Left kidney (tissue), 8 donors: ENCODE results near the gene ITGA6. TPM values are rescaled to one million over a fixed set of nuclear protein-coding genes. Genes with fewer than 3 reads are reported as not detected.

Experiments used
- DNase-seq: peaks from one replicate; pipeline ENCODE4 v3.0.0-alpha.2; 2013
- long read RNA-seq, 8 donors: transcript quantifications; one replicate each; lab custom pipeline, GENCODE V29; 2026
- polyA plus RNA-seq: library from polyadenylated mRNA; unstranded; fragments of 120-200 nt; gene quantifications from one replicate; pipeline ENCODE4 v1.2.1, GENCODE V29; 2013; ENCODE audit not compliant: insufficient read length

Gene ITGA6
- 152 TPM for polyA plus RNA-seq
- long read RNA-seq, donor 1, full-length matches to known transcripts = 7 of 17 reads
- long read RNA-seq, donor 1, partial matches to known transcripts = 10 of 17 reads
- long read RNA-seq, donor 1, other reads (novel, unspliced or antisense) = 0 of 17 reads
- long read RNA-seq, donor 2, full-length matches to known transcripts = 2 of 15 reads
- long read RNA-seq, donor 2, partial matches to known transcripts = 13 of 15 reads
- long read RNA-seq, donor 2, other reads (novel, unspliced or antisense) = 0 of 15 reads
- long read RNA-seq, donor 3, full-length matches to known transcripts = 2 of 18 reads
- long read RNA-seq, donor 3, partial matches to known transcripts = 16 of 18 reads
- long read RNA-seq, donor 3, other reads (novel, unspliced or antisense) = 0 of 18 reads
- long read RNA-seq, donor 4 = 0 reads
- long read RNA-seq, donor 5, full-length matches to known transcripts = 7 of 7 reads
- long read RNA-seq, donor 5, partial matches to known transcripts = 0 of 7 reads
- long read RNA-seq, donor 5, other reads (novel, unspliced or antisense) = 0 of 7 reads
- long read RNA-seq, donor 6, full-length matches to known transcripts = 7 of 7 reads
- long read RNA-seq, donor 6, partial matches to known transcripts = 0 of 7 reads
- long read RNA-seq, donor 6, other reads (novel, unspliced or antisense) = 0 of 7 reads
- long read RNA-seq, donor 7, full-length matches to known transcripts = 14 of 24 reads
- long read RNA-seq, donor 7, partial matches to known transcripts = 10 of 24 reads
- long read RNA-seq, donor 7, other reads (novel, unspliced or antisense) = 0 of 24 reads
- long read RNA-seq, donor 8, full-length matches to known transcripts = 8 of 8 reads
- long read RNA-seq, donor 8, partial matches to known transcripts = 0 of 8 reads
- long read RNA-seq, donor 8, other reads (novel, unspliced or antisense) = 0 of 8 reads

DNA sequence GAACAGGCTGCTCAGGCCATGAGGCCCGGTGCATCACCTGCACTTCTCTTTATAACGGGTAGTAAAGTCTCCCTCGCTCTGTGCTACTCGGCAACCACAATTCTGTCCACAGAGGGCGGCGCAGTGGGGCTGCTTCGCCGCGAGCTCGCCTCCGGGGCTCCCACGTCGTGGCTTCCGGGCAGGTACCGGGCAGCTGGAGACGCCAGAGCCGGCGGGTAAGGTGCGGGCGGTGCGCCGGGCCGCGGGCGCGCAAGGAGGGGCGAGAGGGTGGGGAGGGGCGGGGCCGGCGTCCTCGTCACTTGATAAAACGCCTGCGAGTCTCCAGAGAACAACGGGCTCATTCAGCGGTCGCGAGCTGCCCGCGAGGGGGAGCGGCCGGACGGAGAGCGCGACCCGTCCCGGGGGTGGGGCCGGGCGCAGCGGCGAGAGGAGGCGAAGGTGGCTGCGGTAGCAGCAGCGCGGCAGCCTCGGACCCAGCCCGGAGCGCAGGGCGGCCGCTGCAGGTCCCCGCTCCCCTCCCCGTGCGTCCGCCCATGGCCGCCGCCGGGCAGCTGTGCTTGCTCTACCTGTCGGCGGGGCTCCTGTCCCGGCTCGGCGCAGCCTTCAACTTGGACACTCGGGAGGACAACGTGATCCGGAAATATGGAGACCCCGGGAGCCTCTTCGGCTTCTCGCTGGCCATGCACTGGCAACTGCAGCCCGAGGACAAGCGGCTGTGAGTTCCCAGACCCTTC is at the start of gene ITGA6:
ITGA6 (plus strand) TSS at position 331 of the 734 bp plus-strand sequence.
- DNase-seq = peak; percentile 59

DNA sequence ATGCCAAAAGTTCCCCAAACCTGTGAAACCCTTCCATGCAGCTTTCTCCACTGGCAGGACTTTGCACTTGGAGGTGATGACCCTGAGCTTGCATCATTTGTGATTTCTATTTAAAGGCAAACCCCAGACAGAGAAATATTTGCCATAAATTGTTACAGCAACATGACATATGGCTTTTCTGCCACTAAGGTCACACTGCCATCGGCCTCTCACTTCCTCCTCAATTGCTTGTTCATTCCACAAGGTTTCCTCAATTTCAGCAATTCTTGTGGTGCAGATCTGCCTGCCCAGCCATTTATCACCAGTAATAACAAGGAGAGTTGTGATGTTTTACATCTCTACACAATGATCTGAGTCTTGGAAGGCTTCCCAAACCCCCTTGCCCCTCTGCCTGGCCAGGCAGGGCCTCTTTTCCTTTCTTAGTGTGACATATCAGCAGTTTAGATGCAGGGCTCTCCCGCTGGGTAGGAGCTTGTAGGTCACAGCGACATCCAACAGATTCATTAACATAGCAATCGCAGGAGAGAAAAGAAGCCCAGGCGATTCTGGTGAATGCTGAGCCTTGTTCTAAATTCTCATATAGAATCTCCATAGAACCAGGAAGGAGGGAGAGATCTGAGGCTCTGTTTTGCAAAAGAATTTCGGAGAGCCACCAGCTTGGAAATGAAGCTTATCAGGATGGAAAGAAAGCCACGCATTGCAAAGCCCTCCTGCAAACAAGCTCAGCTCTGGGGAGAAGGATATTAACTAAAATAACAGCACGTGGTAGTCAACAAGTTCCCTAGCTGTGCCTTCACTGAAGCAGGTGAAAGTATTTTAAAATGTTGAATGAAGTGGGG is 46.7 kb upstream of the ITGA6 start:
- DNase-seq = no peak

DNA sequence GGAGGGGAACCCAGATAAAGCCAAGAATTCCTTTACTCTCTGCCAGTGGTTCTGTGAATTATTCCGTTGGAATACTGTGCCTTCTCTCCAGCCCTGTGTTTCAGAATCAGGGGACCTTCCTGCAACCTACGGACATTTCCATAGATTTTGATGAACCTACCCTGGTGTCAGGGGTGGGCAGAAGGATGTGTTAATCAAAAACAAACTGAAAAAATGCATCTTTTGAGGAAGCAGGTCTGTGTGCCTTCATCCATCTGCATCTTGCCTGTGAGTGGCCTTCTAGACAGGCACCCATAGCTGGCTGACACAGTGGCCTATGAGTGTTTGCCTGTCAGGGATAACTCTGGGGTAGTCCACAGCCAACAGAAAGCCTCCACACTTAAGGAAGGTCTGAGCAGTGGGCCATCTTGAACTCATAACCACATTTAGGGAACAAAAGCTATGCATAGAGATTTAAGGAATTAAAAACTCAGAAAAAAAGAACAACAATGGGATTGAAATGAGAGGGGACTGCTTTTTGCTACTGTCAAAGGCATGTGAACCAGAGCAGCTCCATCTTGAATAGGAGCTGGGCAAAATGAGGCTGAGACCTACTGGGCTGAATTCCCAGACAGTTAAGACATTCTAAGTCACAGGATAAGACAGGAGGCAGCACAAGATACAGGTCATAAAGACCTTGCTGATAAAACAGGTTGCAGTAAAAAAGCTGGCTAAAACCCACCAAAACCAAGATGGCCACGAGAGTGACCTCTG is 45.9 kb upstream of the ITGA6 start:
- no peak for DNase-seq

DNA sequence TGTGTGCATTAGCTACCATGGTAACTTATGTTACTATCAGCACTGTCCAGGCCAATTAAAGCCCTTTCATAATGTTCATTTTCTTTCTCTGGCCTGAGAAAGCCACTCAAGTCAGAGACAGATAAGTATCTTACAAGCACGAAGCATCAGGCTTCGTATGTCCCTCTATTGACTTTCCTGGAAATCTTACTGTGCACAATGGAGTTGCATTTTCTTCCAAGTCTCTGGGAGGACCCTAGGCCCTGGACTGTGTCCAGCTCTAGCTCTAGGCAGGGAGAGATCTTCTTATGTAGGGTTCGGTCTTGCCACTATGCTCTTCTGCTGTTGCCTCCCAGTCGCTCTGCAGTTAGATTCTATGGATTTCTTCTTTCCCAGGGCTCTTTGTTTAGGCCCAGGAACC is 40.0 kb upstream of the ITGA6 start:
- DNase-seq = no peak

DNA sequence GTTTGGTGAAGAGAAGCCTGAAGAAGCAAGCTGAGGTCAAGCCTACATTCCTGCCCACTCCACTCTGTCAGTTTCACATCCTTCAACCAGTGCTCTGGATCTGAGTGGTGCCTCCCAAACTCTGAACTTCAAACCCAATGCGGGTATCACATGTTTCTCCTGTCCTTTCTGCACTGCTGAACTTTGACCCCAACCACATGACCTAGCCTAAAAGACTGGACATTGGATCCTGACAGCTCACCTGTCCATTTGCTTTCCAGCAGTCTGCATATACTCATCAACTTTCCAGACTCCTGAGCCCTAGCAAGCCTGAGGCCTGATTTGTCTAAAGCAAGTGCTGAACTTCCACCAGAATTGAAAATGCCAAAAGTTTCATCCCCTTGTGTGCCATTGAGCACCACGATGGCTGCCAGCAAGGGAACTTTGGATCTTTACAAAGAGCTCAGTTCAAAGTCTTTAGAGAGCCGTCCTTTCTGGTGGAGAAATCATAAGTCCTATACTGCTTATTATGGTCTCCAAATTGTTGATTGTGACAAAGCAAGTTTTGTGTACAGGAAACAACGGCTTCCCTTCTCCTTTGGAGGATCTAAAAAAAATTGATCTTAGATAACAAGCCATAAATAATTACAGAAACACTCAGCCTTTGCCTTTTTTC is 37.6 kb upstream of the ITGA6 start:
- no peak for DNase-seq

DNA sequence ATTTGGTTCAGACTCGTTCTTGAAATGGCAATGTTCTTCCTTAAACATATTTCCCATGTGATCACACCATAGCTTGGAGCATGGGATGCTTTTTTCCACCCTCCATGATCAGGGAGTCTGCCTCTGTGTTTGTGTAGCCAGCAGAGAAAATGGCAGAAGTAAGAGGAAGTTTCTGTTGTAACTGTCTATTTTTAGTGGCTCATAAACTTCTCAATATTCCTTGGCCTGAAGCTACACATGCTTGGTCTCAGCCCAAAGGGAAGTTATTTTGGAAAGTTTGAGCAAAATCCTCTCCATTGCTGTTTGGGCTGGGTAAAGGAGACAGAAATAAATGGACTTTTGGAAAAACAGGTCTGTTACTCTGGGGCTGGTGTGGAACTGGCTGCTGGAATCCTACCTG is 33.4 kb upstream of the ITGA6 start:
- DNase-seq = no peak

DNA sequence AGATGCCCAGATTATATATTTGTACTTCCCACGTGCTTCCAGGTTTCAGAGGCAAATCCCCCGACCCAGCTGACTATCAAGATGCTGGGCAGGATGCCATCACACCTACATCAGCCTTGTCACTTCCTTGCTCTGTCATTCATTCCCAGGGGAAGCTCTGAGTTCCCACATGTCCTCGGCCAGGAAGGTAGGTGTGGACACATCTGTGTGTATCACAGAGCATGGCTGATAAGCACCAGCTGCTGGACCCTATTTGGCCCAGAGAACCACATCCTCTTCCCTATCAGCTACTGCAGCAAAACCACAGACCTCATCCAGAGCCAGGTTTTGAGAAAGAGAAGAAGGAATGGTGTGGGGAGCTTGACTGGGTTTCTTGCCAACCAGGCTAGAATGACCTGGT is 31.9 kb upstream of the ITGA6 start:
- no peak for DNase-seq

DNA sequence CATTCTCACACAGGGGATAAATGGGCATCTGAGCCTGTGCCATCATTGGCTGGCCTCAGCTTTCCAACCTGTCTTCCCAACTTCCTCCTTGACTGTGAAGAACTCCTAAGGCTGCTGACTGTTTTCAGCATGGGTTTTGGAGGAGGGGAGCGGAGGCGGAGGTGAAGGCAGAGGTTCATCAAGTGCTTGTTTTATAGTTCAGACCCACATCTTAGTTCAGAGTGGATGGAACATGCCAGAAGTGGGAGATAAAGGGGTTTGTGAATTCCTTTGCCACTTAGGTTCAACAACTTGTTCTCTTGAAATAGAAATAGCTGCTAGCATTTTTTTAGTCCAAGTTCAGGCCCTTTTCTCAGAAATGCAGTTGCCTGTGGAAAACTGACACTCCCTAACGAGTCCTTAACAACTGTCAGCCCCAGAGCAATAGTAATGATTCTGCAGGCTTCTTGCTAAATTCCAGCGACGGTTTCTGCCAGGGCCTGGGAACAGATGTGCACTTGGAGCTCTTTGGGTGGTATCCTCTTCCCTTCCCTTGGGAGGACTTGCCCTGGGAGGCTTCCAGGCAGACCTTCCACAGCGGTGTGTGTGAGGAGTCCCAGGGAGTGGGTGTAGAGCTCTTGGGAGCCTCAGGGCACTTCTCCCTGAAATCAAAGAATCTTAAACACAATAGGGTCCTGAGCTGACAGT is 30.1 kb upstream of the ITGA6 start:
- no peak for DNase-seq

DNA sequence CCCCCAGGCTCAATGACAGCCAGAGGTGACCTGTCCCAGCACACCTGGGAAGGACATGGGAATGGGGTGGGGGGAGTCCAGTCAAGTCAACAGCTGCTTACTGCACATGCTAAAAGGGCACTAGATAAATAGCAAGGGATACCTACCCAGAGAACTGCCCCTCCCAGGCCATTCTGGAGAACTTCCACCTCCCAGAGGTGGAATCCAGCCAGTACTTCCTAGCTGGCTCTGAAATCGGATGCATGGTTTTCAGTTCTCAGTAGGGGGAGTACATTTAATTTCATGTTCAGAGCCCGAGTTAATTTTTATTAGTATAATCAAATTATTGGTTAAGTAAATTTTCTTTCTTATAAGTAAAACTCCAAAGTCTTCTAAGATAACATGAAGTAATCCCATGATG is 28.9 kb upstream of the ITGA6 start:
- DNase-seq = no peak

DNA sequence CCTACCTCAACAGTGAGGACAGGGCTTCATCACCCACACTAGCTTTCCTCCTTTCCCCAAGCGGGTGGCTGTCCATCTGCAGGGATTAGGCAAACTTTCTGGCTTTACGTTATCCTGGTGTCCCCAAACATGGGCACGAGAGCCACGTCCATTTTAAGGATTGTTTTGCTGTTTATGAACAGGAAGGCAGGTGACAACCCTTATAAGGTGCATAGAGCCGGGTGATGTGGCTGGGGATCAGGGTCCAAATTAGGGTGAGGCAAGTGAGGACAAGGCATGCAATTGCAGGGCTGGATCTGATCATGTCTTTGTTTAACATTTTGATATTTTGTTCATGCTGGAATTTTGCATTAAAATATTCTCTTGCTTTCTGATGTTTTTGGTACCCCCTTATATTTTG is 27.6 kb upstream of the ITGA6 start:
- DNase-seq = no peak

DNA sequence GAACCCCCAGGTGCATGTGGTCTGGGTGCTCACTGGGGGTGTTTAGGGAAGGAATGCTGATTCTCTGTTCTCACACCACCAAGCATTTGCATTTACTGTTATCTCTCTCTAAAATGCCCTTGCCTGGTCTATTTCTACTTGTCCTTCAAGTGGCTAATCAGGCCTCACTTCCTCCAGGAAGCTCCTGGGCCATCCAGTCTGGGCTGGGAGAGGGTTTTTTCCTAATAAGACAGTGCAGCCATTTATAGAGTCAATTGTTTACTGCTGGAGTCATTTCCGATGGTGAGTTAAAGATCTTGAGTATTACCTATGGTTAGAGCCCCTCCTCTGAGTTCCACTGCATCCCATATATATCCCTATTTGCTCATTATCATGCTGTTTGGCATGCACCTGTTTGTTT is 25.2 kb upstream of the ITGA6 start:
- DNase-seq = no peak

DNA sequence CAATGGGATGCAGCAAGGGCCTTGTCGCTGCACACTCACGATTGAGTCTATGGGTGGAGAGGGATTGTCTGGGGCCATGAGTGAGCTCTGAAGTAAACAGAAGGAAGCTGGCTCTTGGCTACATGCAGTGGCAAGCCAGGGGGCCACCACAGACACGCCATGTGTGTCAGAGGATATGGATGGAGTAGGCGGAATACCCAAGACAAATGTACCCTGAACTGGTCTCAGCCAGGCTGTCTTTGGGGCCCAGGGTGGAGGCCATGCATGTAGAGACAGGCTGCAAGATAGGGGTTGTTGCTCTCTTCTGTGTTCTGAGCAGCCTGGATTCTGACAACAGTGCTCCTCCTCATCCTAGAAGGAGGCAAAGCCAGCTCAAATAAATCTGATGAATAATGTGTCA is 24.0 kb upstream of the ITGA6 start:
- no peak for DNase-seq

DNA sequence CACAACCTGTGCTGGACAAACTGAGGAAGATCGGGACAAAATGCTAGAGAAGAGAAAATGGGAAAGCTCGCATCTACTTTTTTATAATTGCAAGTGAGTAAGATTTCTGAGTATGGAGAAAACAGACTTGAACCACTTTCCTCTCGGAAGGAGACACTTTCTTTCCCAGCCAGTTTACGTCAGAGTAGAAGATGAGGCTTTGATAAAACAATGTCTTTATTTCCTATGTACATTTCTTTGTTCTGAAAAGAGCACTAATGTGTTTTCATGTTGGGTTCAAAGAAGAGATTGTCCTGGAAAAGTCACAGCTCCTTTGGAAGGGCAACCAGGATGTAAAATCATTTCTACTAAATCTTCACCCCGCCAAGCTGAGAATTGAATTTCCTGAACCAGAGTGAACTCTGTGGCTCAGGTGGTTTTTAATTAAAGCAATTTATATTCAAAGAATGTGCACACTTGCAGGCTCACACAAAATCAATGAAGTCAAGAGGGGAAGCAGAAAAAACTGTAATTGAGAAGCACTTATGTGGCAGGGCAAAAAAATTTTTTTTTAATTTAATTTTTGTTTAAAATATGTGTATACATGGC is 23.4 kb upstream of the ITGA6 start:
- DNase-seq = no peak

DNA sequence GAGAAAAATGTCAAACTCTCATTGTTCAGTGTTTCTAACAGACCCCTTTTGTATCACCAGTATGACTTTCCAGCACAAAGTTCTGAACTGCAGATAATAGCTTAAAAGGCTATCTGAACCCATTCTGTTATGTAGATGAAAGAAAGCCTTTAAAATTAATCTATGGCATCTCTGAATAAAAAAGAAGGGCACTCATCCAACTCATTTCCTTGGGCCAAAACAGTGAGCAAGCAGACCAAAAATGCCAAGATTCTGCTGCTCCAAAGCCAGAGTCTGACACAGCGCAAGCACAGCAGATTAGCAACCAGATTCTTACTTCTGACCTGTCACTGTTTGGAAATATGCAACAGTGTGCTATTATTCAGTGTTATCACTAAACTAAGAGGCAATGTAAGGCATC is 22.6 kb upstream of the ITGA6 start:
- DNase-seq = no peak

DNA sequence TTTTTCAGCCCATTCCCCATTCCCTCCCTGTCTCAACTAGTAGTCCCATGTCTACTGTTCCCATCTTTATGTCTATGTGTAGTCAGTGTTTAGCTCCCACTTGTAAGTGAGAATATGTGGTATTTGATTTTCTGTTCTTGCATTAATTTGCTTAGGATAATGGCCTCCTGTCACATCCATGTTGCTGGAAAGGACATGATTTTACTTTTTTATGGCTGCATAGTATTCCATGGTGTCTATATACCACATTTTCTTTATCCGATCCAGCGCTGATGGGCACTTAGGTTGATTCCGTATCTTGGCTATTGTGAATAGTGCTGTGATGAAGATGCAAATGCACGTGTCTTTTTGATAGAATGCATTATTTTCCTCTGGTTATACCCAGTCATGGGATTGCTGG is 21.7 kb upstream of the ITGA6 start:
- no peak for DNase-seq

DNA sequence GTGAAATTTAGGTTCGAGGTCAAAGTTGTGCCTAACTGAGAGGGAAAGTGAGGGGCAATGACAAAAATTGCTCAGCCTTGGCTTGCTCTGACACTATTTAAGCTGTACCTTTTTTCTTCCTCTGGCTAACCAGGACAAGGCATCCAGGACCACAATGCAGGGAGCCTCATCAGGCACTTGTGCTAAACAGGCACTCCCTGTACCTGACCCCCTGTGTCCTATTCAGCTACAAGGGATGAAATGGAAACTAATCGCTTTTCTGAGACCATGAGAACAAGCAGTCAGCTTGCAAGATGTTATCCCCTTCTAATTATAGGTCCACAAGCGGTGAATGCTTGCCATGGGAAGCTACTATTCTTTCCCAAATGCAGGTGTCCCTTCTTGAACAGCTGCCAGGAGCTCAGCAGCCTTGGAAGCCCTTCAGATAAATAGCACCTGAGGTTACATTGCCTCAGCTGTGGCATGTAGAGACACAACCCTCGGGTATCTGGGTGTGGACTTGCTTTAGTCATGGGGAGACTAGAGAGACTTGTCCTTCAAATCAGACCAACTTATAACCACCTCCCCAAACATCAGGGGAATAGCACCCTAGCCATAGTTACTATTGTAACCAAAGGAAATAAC is 19.1 kb upstream of the ITGA6 start:
- DNase-seq = no peak

DNA sequence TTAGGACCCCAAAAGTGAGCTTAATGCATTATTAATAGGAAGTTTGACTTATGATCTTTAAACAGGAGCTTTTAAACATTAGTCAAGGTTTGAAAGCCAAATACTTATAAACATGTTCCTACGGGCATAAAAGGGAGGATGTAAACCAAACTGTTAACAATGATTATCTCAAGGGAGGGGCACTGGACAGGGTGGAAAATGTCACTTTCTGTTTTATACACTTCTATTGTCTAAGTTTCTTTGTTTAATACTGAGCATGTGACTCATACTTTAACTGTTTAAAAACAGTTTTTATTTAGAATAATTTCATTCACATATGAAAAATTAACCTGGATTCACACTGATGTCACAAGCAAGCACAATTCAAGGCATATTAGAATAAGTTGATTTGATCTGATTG is 18.3 kb upstream of the ITGA6 start:
- no peak for DNase-seq

DNA sequence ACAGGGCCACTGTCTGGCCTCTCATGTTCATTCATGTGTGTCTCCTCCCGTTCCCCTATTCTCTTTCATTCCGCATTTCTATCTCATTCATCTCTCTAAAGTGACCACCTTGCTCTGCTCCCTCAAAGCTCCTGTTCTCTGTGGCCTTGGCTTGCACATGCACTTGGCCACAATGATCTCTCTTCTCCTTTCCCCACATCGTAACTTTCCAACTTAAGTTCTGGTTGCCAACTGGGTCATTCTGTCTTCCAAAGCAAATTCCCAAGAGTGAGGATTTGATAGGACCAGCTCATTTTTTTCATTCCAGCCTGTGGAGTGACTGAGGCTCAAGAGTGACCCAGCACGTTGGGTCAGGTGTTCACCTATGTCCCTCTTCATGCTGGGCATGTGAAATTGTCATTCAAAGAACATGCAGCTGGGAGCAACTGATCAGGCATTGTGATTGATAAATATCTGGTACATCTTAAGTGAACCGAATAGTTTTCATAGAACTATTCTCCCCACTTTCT is 14.3 kb upstream of the ITGA6 start:
- DNase-seq = no peak
